ENCODE data around the gene GPATCH2.

- no peak for TF ChIP-seq CTCF (IDR thresholded peaks at IDR 0.05)
- no peak for TF ChIP-seq POLR2A (IDR thresholded peaks at IDR 0.05)
These were observed 11.6 kb upstream of the GPATCH2 start for GRCh38 chr1:217642455-217642854.

Data from heart left ventricle (tissue), 13 donors.